Peyer's patch (tissue), 4 donors: ENCODE data around the gene COL13A1. TPM values are rescaled to one million over a fixed set of nuclear protein-coding genes. Genes with fewer than 3 reads are reported as not detected.
A peak's percentile ranks its signal among the peaks of the same experiment; 100 is the strongest.

ENCODE experiments used
- DNase-seq, 3 donors: peaks; one replicate each; pipeline ENCODE4 v3.0.0-alpha.2; 2017 to 2019
- H3K27ac ChIP-seq, 4 donors: fragments of 200-600 bp; sonication (generic); one replicate each; pipeline ENCODE4 v1.5.1; 2016 to 2019
- H3K27me3 ChIP-seq, 2 donors: fragments of 200-600 bp; sonication (generic); one replicate each; pipeline ENCODE4 v1.5.1; 2019
- H3K36me3 ChIP-seq, 3 donors: fragments of 200-600 bp; sonication (generic); one replicate each; pipeline ENCODE4 v1.5.1; 2016 to 2019
- H3K4me1 ChIP-seq, 4 donors: fragments of 200-600 bp; sonication (generic); one replicate each; pipeline ENCODE4 v1.5.1; 2016 to 2019
- H3K4me3 ChIP-seq, 4 donors: fragments of 200-600 bp; sonication (generic); 1 replicate in 3 of 4; 2 replicates in 1 of 4; pipeline ENCODE4 v1.5.1; 2016 to 2019; ENCODE audit warnings: mild to moderate bottlenecking in 1 of 4
- H3K9me3 ChIP-seq, 4 donors: fragments of 200-600 bp; sonication (generic); one replicate each; pipeline ENCODE4 v1.5.1; 2016 to 2019; ENCODE audit warnings: mild to moderate bottlenecking in 1 of 4
- POLR2A ChIP-seq, 2 donors: fragments of 450-650 bp; IDR thresholded peaks; one replicate each; pipeline ENCODE4 v1.5.1; 2017; ENCODE audit warnings: antibody characterized with exemption in 2 of 2, mild to moderate bottlenecking in 2 of 2, moderate library complexity in 2 of 2
- total RNA-seq, 4 donors: library from RNA; depleted of rRNA; stranded (reverse); fragments of >200 nt; gene quantifications; one replicate each; pipeline ENCODE4 v1.1.0, GENCODE V29; 2016
- TF ChIP-seq, protein P1 (sequence below), 6 experiments: fragments of 450-650 bp in 4 of 6; fragments of 200-600 bp in 2 of 6; sonication (generic) in 1 of 6; IDR thresholded peaks; one replicate each; pipeline ENCODE4 v1.5.1; 2017 to 2019; ENCODE audit warnings: antibody characterized with exemption in 6 of 6, mild to moderate bottlenecking in 3 of 6, moderate library complexity in 1 of 6

The COL13A1 gene
- total RNA-seq, 4 donors from 2014 or later: 0.94 to 6.6 (median 3.9) TPM; not detected in 1

DNA sequence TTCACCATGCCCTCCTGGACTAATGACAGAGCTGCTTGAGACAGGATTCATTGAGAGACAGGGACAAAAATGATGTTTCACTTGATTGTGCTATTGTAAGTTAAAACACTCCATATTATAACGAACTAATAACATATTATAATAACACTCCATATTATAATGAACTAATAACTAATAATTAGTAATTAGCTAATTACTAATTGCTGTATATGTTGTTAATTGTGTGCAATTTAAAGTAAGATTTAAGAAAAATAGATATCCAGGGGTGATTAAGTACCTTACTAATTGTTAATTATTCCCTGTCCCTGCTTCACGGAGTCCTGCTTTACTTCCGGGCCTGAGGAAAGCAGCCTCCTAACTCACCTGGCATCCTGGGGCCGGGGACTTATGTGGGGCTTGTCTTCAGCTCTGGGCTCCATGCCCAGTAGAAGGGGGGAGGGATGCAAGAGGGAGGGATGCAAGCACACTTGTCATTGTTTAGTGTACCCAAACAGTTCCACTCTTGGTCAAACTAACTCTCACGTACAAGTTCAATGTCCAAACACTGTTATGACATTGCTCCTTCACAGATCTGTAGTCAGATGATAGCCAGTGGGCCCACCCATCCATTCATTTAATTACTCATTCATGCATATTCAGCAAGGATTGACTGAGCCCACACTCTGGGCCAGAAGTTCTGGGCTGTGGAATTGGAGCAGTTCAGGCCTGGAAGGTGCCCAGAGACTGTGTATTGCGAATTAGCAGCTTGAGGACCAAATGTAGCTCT is 53.8 kb downstream of the COL13A1 start:
- no peak for TF ChIP-seq POLR2A (IDR thresholded peaks at IDR 0.05)
- TF ChIP-seq, protein P1, sequence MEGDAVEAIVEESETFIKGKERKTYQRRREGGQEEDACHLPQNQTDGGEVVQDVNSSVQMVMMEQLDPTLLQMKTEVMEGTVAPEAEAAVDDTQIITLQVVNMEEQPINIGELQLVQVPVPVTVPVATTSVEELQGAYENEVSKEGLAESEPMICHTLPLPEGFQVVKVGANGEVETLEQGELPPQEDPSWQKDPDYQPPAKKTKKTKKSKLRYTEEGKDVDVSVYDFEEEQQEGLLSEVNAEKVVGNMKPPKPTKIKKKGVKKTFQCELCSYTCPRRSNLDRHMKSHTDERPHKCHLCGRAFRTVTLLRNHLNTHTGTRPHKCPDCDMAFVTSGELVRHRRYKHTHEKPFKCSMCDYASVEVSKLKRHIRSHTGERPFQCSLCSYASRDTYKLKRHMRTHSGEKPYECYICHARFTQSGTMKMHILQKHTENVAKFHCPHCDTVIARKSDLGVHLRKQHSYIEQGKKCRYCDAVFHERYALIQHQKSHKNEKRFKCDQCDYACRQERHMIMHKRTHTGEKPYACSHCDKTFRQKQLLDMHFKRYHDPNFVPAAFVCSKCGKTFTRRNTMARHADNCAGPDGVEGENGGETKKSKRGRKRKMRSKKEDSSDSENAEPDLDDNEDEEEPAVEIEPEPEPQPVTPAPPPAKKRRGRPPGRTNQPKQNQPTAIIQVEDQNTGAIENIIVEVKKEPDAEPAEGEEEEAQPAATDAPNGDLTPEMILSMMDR (IDR thresholded peaks at IDR 0.05): no peak
- Histone ChIP-seq H3K9me3 (no peaks in the 10 kb centered on the region), H3K27ac (peak overlapping the region in 2 of 4 donors; percentile 83 to 87), H3K4me3 (no peak overlapping the region), H3K27me3 (no peaks in the 10 kb centered on the region), H3K36me3 (no peaks in the 10 kb centered on the region), H3K4me1 (peaks cover 0 to 28% (median 2%) of the 10 kb centered on the region in 4 donors)
- DNase-seq: peak in 2 of 3 donors; percentile 63 to 73

DNA sequence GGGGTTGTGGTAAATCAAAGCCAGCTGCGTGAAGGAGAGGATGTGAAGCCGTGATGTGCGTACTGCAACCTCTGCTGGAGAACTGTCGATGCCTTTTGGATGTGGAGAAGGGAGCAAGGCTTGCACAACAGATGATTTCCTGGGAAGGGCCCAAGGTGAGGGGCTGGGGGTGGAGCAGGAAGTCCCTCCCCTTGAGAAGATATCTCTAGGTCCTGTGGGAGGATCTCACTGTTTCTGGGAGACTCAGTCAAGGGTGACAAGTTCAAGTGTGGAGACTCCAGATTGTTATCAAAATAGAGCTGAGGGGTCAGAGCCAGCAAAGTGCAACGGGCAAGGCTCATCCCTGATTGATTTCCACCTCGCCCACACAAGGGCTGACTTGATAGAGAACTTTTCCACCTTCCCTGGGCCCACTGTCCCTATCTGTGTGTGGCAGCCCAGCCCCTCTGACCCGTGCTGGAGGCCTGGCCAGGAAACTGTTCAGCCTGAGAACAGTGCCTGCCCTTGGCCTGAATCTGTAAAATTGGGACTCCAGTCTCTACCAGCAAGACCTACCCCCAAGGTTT is 55.0 kb downstream of the COL13A1 start:
- Histone ChIP-seq H3K27me3 (no peaks in the 10 kb centered on the region), H3K4me3 (no peak overlapping the region), H3K4me1 (peaks cover 0 to 31% (median 2%) of the 10 kb centered on the region in 4 donors), H3K9me3 (no peaks in the 10 kb centered on the region), H3K36me3 (no peaks in the 10 kb centered on the region), H3K27ac (peak overlapping the region in 2 of 4 donors; percentile 83 to 87)
- no peak for DNase-seq
- TF ChIP-seq, protein P1 (IDR thresholded peaks at IDR 0.05): no peak
- TF ChIP-seq POLR2A (IDR thresholded peaks at IDR 0.05): no peak

DNA sequence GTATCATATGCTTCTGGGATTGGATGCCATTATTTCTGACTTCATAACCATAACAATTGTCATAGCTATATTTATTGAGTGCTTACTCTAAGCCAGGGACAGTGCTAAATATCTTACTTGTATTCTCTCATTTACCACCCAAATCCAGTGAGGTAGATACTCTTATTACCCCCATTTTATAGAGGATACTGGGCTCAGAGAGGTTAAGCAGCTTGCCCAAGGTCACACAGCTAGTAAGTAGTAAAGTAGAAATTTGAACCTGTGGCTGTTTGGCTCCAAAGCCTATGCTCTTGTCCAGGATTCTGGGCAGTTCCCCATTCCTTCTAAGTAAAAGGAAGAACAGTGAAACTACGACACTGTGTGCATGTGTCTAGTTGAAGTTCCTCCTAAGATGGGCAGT is 56.5 kb downstream of the COL13A1 start:
- H3K4me3 ChIP-seq: no peak overlapping the region
- no peaks in the 10 kb centered on the region for H3K9me3 ChIP-seq
- no peak overlapping the region for H3K27ac ChIP-seq
- TF ChIP-seq, protein P1 (IDR thresholded peaks at IDR 0.05): no peak
- H3K27me3 ChIP-seq: no peaks in the 10 kb centered on the region
- H3K36me3 ChIP-seq: no peaks in the 10 kb centered on the region
- H3K4me1 ChIP-seq: peaks cover 0 to 34% (median 2%) of the 10 kb centered on the region in 4 donors
- DNase-seq: no peak

DNA sequence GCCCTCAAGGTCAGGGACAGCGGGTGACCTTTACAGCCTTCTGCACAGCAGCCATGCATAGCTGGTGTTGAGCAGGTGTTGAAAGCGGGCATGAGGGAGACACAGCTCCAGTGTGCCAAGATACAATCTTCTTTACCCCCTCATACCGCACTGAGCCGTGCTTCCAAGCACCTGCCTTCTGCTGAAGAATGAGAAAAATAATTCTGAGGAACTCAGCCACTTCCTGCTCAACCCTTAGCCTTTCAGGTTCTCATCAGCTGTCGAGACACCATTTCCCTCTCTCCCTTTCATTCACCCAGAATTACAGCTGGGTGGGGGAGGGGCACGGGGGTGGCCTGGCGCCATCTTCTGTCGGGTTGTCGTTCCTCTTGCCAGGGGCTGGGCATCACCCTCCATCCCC is 58.6 kb downstream of the COL13A1 start:
- no peaks in the 10 kb centered on the region for H3K27me3 ChIP-seq
- no peak overlapping the region for H3K27ac ChIP-seq
- no peak overlapping the region for H3K4me3 ChIP-seq
- H3K36me3 ChIP-seq: no peaks in the 10 kb centered on the region
- TF ChIP-seq, protein P1 (IDR thresholded peaks at IDR 0.05): no peak
- no peaks in the 10 kb centered on the region for H3K9me3 ChIP-seq
- H3K4me1 ChIP-seq: peaks cover 0 to 29% (median 2%) of the 10 kb centered on the region in 4 donors
- no peak for DNase-seq

DNA sequence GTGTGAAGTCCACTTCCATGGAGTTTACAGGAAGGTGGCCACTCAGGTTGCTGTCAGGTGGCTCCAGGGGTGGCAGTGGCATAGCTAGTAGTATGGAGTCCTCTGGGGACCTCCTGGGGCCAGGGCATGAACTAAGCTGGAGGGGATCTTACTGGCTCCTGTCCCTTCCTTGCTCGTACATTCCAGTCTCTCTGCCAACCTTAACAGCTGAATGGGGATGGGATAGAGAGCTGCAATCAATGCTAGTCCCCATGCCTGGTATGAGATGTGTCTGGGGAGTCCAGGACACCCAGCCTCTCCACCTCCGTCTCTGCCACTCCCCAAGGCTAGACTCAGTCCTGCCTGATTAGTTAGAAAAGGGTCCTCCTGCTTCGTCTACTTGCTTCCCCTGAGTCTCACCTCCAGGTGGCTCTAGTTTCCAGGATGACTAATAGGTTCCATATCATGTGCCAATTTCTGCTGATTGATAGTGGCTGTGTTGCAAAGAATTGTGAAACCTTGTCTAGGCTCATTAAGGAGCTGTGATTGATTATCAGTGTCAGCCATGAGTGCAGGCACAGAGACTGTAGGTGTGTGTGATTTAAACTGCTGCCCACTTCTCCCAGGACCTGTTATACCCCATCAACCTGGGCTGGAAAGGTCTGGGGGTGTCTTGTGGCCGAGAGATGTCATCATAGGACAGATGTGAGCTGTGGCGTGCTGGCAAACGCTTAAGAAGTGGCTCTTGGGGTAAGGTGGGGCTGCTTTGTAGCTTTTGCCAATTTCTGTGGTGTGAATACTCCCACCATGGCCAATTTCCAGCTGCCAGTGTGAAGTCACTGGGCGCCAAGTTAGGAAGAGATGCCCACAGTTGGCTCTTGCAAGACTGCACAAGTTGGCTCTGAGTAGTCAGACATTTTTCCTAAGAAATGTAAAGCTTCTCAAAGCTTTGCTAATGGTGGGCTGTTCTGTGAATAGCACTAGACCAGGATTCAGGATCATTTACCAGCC is 59.8 kb downstream of the COL13A1 start:
- Histone ChIP-seq H3K27ac (peak overlapping the region in 1 of 4 donors; percentile 38), H3K4me3 (no peak overlapping the region), H3K4me1 (peaks cover 0 to 21% (median 2%) of the 10 kb centered on the region in 4 donors), H3K36me3 (no peaks in the 10 kb centered on the region), H3K27me3 (no peaks in the 10 kb centered on the region), H3K9me3 (no peaks in the 10 kb centered on the region)
- TF ChIP-seq, protein P1 (IDR thresholded peaks at IDR 0.05): peak in 3 of 6 experiments; percentile 56 to 68 (median 61)
- TF ChIP-seq POLR2A (IDR thresholded peaks at IDR 0.05): no peak
- DNase-seq: no peak
